Gastrocnemius medialis (tissue), 4 donors: ENCODE measurements around the gene GOLGB1. TPM values are rescaled to one million over a fixed set of nuclear protein-coding genes. Genes with fewer than 3 reads are reported as not detected.

ENCODE experiments used
- ATAC-seq, 2 donors: fragments of 150-250 bp; one replicate each; pipeline ENCODE4 v1.9.1; 2016
- DNase-seq, 2 donors: peaks; one replicate each; pipeline ENCODE4 v3.0.0-alpha.2; 2019
- H3K27ac ChIP-seq, 4 donors: fragments of 200-600 bp; sonication (generic); 1 replicate in 1 of 4; 2 replicates in 3 of 4; pipeline ENCODE4 v1.5.1; 2016 to 2018; ENCODE audit warnings: mild to moderate bottlenecking in 2 of 4, moderate library complexity in 1 of 4
- H3K27me3 ChIP-seq, 3 donors: fragments of 200-600 bp; sonication (generic) in 2 of 3; 1 replicate in 1 of 3; 2 replicates in 2 of 3; pipeline versions ENCODE4 v1.5.1 to v1.6.0; 2016 to 2019; ENCODE audit warnings: mild to moderate bottlenecking in 1 of 3, moderate library complexity in 1 of 3
- H3K36me3 ChIP-seq, 2 donors: fragments of 200-600 bp; sonication (generic) in 1 of 2; one replicate each; pipeline ENCODE4 v1.5.1; 2017 to 2018
- H3K4me1 ChIP-seq, 2 donors: fragments of 200-600 bp; sonication (generic) in 1 of 2; one replicate each; pipeline ENCODE4 v1.5.1; 2016 to 2017; ENCODE audit warnings: mild to moderate bottlenecking in 2 of 2
- H3K4me3 ChIP-seq, 4 donors: fragments of 200-600 bp; sonication (generic) in 3 of 4; 1 replicate in 1 of 4; 2 replicates in 3 of 4; pipeline ENCODE4 v1.5.1; 2016 to 2019; ENCODE audit warnings: mild to moderate bottlenecking in 2 of 4
- H3K9me3 ChIP-seq, 3 donors: fragments of 200-600 bp; sonication (generic) in 2 of 3; 1 replicate in 1 of 3; 2 replicates in 2 of 3; pipeline ENCODE4 v1.5.1; 2016 to 2019
- POLR2A ChIP-seq, 2 donors: fragments of 450-650 bp; IDR thresholded peaks; one replicate each; pipeline ENCODE4 v1.6.1; 2017; ENCODE audit warnings: antibody characterized with exemption in 2 of 2, mild to moderate bottlenecking in 2 of 2, moderate library complexity in 2 of 2
- in situ Hi-C, 4 donors: fragments of 200-750 bp; cut with MboI; loops; one replicate each; pipeline versions ENCODE4 v1.15.0 to v1.8.0; 2017; ENCODE audit warnings: low sequenced_read_pairs in 4 of 4
- intact Hi-C: fragments of 100-400 bp; cut with DNase I; formaldehyde crosslinking; loops from one replicate; pipeline ENCODE4 v1.15.1; 2023; ENCODE audit warnings: low total_unique reads
- total RNA-seq, 4 donors: library from RNA; depleted of rRNA; stranded (reverse); fragments of >200 nt; gene quantifications; one replicate each; pipeline versions ENCODE4 v1.1.0 to v1.2.3, GENCODE V29; 2016
- TF ChIP-seq, protein P1 (sequence below), 5 experiments: fragments of 450-650 bp in 3 of 5; fragments of 200-600 bp in 2 of 5; sonication (generic) in 2 of 5; IDR thresholded peaks in 4 of 5; conservative IDR thresholded peaks in 1 of 5; 1 replicate in 4 of 5; 2 replicates in 1 of 5; pipeline ENCODE4 v1.5.1; 2016 to 2019; ENCODE audit warnings: antibody characterized with exemption in 5 of 5, mild to moderate bottlenecking in 3 of 5, moderate library complexity in 3 of 5

The GOLGB1 gene
- total RNA-seq, 4 donors from 2014 or later = 18.1 to 31.6 (median 26.7) TPM

DNA sequence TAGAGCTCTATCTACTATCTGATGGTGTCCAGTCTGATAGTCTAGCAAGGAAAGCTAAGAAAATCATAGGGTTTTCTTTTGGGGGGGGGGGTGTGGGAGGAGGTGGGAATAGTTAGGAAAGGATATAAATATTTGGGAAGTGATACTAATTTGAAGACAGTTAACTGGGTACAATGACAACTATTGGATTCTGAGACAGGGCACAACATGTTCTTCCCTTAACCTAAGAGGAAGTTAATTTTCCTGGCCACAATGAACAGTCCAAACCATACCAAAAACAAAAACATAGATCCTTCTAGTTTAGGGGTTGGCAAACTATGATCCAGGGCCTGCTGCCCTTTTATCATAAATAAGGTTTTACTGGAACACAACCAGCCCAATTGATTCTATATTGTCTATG is 78.9 kb downstream of the GOLGB1 start:
- Histone ChIP-seq H3K9me3 (no peaks in the 10 kb centered on the region), H3K27me3 (no peaks in the 10 kb centered on the region), H3K4me3 (no peak overlapping the region), H3K4me1 (no peaks in the 10 kb centered on the region), H3K36me3 (peaks cover 0 to 59% of the 10 kb centered on the region in 2 donors), H3K27ac (no peak overlapping the region)
- DNase-seq = no peak
- ATAC-seq = peak in 1 of 2 donors; percentile 36
- intact Hi-C loops (no loop called here), in situ Hi-C loops (no loop called here)
- no peak for TF ChIP-seq POLR2A (IDR thresholded peaks at IDR 0.05)
- TF ChIP-seq, protein P1, sequence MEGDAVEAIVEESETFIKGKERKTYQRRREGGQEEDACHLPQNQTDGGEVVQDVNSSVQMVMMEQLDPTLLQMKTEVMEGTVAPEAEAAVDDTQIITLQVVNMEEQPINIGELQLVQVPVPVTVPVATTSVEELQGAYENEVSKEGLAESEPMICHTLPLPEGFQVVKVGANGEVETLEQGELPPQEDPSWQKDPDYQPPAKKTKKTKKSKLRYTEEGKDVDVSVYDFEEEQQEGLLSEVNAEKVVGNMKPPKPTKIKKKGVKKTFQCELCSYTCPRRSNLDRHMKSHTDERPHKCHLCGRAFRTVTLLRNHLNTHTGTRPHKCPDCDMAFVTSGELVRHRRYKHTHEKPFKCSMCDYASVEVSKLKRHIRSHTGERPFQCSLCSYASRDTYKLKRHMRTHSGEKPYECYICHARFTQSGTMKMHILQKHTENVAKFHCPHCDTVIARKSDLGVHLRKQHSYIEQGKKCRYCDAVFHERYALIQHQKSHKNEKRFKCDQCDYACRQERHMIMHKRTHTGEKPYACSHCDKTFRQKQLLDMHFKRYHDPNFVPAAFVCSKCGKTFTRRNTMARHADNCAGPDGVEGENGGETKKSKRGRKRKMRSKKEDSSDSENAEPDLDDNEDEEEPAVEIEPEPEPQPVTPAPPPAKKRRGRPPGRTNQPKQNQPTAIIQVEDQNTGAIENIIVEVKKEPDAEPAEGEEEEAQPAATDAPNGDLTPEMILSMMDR (IDR thresholded peaks at IDR 0.05 in 4 of 5, conservative IDR thresholded peaks at IDR 0.05 in 1 of 5) = no peak

DNA sequence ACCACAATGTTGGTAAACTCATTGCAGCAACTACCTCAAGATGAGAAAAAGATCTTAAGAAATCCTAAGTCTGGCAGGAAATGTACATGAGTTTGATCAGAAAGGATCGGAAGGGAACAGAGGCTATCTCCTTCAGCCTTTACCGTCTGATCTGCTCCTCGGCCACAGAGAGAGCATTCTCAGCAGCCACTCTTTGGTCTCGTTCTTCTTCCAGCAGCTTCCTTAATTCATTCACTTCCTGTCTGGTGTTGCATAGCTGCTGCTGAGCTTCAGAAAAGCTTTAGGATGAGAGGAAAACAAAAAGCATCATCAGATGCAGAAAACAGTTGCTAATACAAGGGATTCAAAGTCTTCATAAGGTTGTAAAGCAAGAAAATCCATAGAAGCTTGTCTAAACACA is 82.2 kb downstream of the GOLGB1 start:
- intact Hi-C loops = no loop called here

DNA sequence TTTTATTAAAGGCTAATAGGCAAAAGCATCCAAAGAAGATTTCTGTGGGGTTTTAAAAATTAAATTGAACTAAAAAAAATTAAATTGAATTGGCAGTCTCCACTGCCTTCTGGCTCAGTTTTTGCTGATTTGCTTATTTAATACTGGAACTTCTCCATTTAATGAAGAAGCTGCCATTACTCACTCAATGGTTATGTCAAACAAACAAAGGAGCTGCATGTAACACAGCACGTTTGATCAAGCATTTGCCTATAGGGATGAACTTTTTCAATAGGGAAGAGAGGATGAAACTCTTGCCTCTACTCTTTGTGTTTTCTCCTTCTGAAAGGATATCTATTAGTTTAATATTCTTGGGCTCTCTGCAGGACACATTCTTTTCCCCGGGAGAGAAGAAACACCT is 84.1 kb downstream of the GOLGB1 start:
- no peak for TF ChIP-seq POLR2A (IDR thresholded peaks at IDR 0.05)
- TF ChIP-seq, protein P1 (IDR thresholded peaks at IDR 0.05 in 4 of 5, conservative IDR thresholded peaks at IDR 0.05 in 1 of 5) = no peak
- ATAC-seq (no peak), DNase-seq (no peak)
- Histone ChIP-seq H3K27me3 (no peaks in the 10 kb centered on the region), H3K9me3 (no peaks in the 10 kb centered on the region), H3K27ac (peak overlapping the region in 1 of 4 donors; percentile 5), H3K4me3 (no peak overlapping the region), H3K4me1 (peaks cover 8 to 12% of the 10 kb centered on the region in 2 donors), H3K36me3 (peaks cover 0 to 57% of the 10 kb centered on the region in 2 donors)
- in situ Hi-C loops (no loop called here), intact Hi-C loops (no loop called here)

More for the DNA sequence above, 82.2 kb downstream of the GOLGB1 start:
- Histone ChIP-seq H3K4me3 (no peak overlapping the region), H3K36me3 (peaks cover 0 to 57% of the 10 kb centered on the region in 2 donors), H3K4me1 (peaks cover 8 to 12% of the 10 kb centered on the region in 2 donors), H3K9me3 (no peaks in the 10 kb centered on the region), H3K27me3 (no peaks in the 10 kb centered on the region), H3K27ac (no peak overlapping the region)
- in situ Hi-C loops = no loop called here
- DNase-seq (no peak), ATAC-seq (no peak)
- no peak for TF ChIP-seq POLR2A (IDR thresholded peaks at IDR 0.05)
- TF ChIP-seq, protein P1 (IDR thresholded peaks at IDR 0.05 in 4 of 5, conservative IDR thresholded peaks at IDR 0.05 in 1 of 5) = no peak

DNA sequence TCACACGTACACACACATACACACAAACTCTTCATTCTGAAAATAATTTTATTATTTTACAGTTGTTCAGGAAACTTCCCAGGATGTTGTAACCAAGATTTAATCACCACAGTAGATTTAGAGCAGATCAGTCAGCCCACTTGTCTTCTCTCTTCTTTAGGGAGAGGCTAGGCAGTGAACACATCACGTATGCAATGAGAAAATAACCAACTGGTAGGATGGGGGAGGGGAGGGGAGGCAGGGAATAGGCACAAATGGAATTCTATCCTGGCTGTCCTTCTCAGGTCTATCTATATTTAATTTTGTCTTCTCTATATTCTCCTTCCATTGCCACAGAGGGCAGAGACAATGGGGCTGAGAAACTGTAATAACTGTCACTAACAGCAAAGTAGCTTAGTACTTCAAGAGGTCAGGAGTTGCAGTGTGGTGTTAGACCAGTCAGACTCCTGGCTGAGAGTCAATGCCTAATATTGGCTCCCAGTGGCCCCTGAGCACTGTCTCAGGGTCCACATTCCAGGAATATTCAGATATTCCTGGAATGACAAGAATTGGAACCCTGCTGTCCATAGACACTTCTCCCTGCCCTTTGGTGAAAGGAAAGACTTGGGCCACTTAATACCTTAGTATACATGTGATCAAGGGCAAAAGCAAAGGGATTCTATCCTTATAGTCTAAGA is 86.2 kb downstream of the GOLGB1 start:
- Histone ChIP-seq H3K4me1 (peaks cover 8 to 12% of the 10 kb centered on the region in 2 donors), H3K36me3 (peaks cover 0 to 45% of the 10 kb centered on the region in 2 donors), H3K27me3 (no peaks in the 10 kb centered on the region), H3K9me3 (no peaks in the 10 kb centered on the region), H3K27ac (peak overlapping the region; percentile 50 to 66 (median 60)), H3K4me3 (no peak overlapping the region)
- in situ Hi-C loops (no loop called here), intact Hi-C loops (no loop called here)
- ATAC-seq = peak in 1 of 2 donors; percentile 40
- no peak for DNase-seq
- TF ChIP-seq POLR2A (IDR thresholded peaks at IDR 0.05) = no peak
- TF ChIP-seq, protein P1 (IDR thresholded peaks at IDR 0.05 in 4 of 5, conservative IDR thresholded peaks at IDR 0.05 in 1 of 5) = no peak
